Measurements from ENCODE around the gene CFI. TPM values are rescaled to one million over a fixed set of nuclear protein-coding genes. Genes with fewer than 3 reads are reported as not detected.

CFI gene
- total RNA-seq, 2 donors from 2014 or later, result 1.6 to 6.8 TPM

- Histone ChIP-seq H3K9me3 (no peaks in the 10 kb centered on the region), H3K27me3 (no peaks in the 10 kb centered on the region), H3K4me1 (no peaks in the 10 kb centered on the region), H3K4me3 (no peak overlapping the region), H3K9ac (ENCODE audit: low read depth in 2 of 2, low read length in 2 of 2) (no peak overlapping the region), H3K36me3 (no peaks in the 10 kb centered on the region), H3K27ac (no peak overlapping the region)
- intact Hi-C loops (cut with DNase I), result no loop called here
- no peak for TF ChIP-seq CTCF (IDR thresholded peaks at IDR 0.05)
- no peak for DNase-seq
Measured at GRCh38 chr4:109745830-109746229, 56.0 kb downstream of the CFI start.

GRCh38 chr4:109739547-109739946 is 62.3 kb downstream of the CFI start:
- DNase-seq, result no peak
- intact Hi-C loops (cut with DNase I), result loop anchor here (10.0 kb wide), 1 partner anchor 55 kb away; no protein-coding TSS in a partner anchor

GRCh38 chr4:109738104-109738872 is 63.5 kb downstream of the CFI start:
- no peaks in the 10 kb centered on the region for H3K36me3 ChIP-seq
- DNase-seq, result no peak
- no peak overlapping the region for H3K27ac ChIP-seq
- TF ChIP-seq CTCF (IDR thresholded peaks at IDR 0.05), result no peak
- H3K9ac ChIP-seq (ENCODE audit: low read depth in 2 of 2, low read length in 2 of 2), result no peak overlapping the region
- intact Hi-C loops (cut with DNase I), result loop anchor here (10.0 kb wide), 1 partner anchor 57 kb away; no protein-coding TSS in a partner anchor
- no peaks in the 10 kb centered on the region for H3K4me1 ChIP-seq
- no peaks in the 10 kb centered on the region for H3K9me3 ChIP-seq
- no peaks in the 10 kb centered on the region for H3K27me3 ChIP-seq
- H3K4me3 ChIP-seq, result no peak overlapping the region

More at GRCh38 chr4:109739547-109739946, 62.3 kb downstream of the CFI start:
- H3K4me1 ChIP-seq, result no peaks in the 10 kb centered on the region
- no peaks in the 10 kb centered on the region for H3K9me3 ChIP-seq
- no peak overlapping the region for H3K9ac ChIP-seq (ENCODE audit: low read depth in 2 of 2, low read length in 2 of 2)
- H3K36me3 ChIP-seq, result no peaks in the 10 kb centered on the region
- TF ChIP-seq CTCF (IDR thresholded peaks at IDR 0.05), result no peak
- no peak overlapping the region for H3K4me3 ChIP-seq
- no peaks in the 10 kb centered on the region for H3K27me3 ChIP-seq
- no peak overlapping the region for H3K27ac ChIP-seq

- Histone ChIP-seq H3K36me3 (no peaks in the 10 kb centered on the region), H3K27ac (peak overlapping the region; percentile 31), H3K9ac (ENCODE audit: low read depth in 2 of 2, low read length in 2 of 2) (no peak overlapping the region), H3K4me1 (no peaks in the 10 kb centered on the region), H3K27me3 (no peaks in the 10 kb centered on the region), H3K9me3 (no peaks in the 10 kb centered on the region), H3K4me3 (no peak overlapping the region)
- DNase-seq, result peak; percentile 29
- TF ChIP-seq CTCF (IDR thresholded peaks at IDR 0.05), result no peak
- intact Hi-C loops (cut with DNase I), result loop anchor here (10.0 kb wide), 1 partner anchor 59 kb away; no protein-coding TSS in a partner anchor
Measured at GRCh38 chr4:109735566-109736365, 66.0 kb downstream of the CFI start.

- Histone ChIP-seq H3K4me3 (no peak overlapping the region), H3K9ac (ENCODE audit: low read depth in 2 of 2, low read length in 2 of 2) (no peak overlapping the region), H3K9me3 (no peaks in the 10 kb centered on the region), H3K27me3 (no peaks in the 10 kb centered on the region), H3K36me3 (no peaks in the 10 kb centered on the region), H3K4me1 (no peaks in the 10 kb centered on the region), H3K27ac (no peak overlapping the region)
- no peak for TF ChIP-seq CTCF (IDR thresholded peaks at IDR 0.05)
- no peak for DNase-seq
- intact Hi-C loops (cut with DNase I), result loop anchor here (10.0 kb wide), 1 partner anchor 61 kb away; no protein-coding TSS in a partner anchor
Measured at GRCh38 chr4:109733728-109734127, 68.1 kb downstream of the CFI start.

All from colonic mucosa (tissue), 4 donors.